IMR-90 (cell line): Measurements from ENCODE around the gene AMIGO1.

Experiments
- CEBPB ChIP-seq: IDR thresholded peaks from 2 replicates; pipeline ENCODE4 v1.6.1; 2012; ENCODE audit warnings: low read depth, low read length, improper control_type of control experiment
- POLR2A ChIP-seq: IDR thresholded peaks from 2 replicates; pipeline ENCODE4 v1.6.1; 2012; ENCODE audit warnings: mild to moderate bottlenecking, low read depth, low read length
- RFX5 ChIP-seq: IDR thresholded peaks from 2 replicates; pipeline ENCODE4 v1.8.0; 2012; ENCODE audit warnings: low read depth, mild to moderate bottlenecking, low read length, moderate library complexity
- SMC3 ChIP-seq: fragments of 150-350 bp; IDR thresholded peaks from 2 replicates; pipeline ENCODE4 v1.6.1; 2016; ENCODE audit warnings: low read depth, mild to moderate bottlenecking, antibody characterized with exemption, low read length, moderate library complexity
- TF ChIP-seq, protein P1 (sequence below): conservative IDR thresholded peaks from 2 replicates; pipeline ENCODE4 v1.5.1; 2012; ENCODE audit warnings: mild to moderate bottlenecking, low read depth, low read length, improper control_type of control experiment
- TF ChIP-seq, protein P2 (sequence below): fragments of 150-350 bp; IDR thresholded peaks from 2 replicates; pipeline ENCODE4 v1.6.1; 2017; ENCODE audit warnings: mild to moderate bottlenecking, antibody characterized with exemption, low read length, low read depth

GRCh38 chr1:109501644-109502363 is 7.7 kb downstream of the AMIGO1 start:
- TF ChIP-seq POLR2A (no peak), RFX5 (no peak), SMC3 (no peak), CEBPB (no peak)
- TF ChIP-seq, protein P1, sequence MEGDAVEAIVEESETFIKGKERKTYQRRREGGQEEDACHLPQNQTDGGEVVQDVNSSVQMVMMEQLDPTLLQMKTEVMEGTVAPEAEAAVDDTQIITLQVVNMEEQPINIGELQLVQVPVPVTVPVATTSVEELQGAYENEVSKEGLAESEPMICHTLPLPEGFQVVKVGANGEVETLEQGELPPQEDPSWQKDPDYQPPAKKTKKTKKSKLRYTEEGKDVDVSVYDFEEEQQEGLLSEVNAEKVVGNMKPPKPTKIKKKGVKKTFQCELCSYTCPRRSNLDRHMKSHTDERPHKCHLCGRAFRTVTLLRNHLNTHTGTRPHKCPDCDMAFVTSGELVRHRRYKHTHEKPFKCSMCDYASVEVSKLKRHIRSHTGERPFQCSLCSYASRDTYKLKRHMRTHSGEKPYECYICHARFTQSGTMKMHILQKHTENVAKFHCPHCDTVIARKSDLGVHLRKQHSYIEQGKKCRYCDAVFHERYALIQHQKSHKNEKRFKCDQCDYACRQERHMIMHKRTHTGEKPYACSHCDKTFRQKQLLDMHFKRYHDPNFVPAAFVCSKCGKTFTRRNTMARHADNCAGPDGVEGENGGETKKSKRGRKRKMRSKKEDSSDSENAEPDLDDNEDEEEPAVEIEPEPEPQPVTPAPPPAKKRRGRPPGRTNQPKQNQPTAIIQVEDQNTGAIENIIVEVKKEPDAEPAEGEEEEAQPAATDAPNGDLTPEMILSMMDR, result no peak
- TF ChIP-seq, protein P2, sequence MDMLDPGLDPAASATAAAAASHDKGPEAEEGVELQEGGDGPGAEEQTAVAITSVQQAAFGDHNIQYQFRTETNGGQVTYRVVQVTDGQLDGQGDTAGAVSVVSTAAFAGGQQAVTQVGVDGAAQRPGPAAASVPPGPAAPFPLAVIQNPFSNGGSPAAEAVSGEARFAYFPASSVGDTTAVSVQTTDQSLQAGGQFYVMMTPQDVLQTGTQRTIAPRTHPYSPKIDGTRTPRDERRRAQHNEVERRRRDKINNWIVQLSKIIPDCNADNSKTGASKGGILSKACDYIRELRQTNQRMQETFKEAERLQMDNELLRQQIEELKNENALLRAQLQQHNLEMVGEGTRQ, result no peak
